Fibroblast of pulmonary artery (primary cell): ENCODE measurements around the gene SCIN.

ENCODE experiments used
- DNase-seq: peaks from one replicate; pipeline ENCODE4 v3.0.0-alpha.2; 2010; ENCODE audit warnings: low read depth
- H3K4me3 ChIP-seq: replicated peaks from 2 replicates; pipeline ENCODE4 v1.5.1; 2011; ENCODE audit warnings: low read depth, mild to moderate bottlenecking, control low read depth, low read length, moderate library complexity
- CTCF ChIP-seq: IDR thresholded peaks from 2 replicates; pipeline ENCODE4 v1.5.1; 2011; ENCODE audit warnings: mild to moderate bottlenecking, control low read depth, low read length, inconsistent platforms; ENCODE audit errors: missing control alignments

Gene SCIN

DNA sequence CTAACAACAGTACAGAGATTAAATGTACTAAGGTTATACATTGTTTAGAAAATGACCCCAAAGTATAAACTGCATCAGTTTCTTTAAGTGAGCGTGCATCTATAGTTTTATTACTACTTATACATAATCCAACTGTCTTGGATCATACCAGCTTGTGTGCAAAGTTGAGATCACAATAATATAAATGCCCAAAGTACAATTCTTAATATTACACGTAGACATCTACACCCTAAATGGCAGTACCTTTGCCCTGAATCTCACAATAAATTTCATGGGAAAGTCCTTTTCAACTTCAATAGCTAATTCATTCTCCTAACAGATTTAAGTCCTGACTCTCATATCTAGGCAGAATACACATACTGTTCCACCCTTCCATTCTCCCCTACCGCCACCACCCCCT is 11.8 kb downstream of the SCIN start:
- DNase-seq = no peak
- no peak overlapping the region for H3K4me3 ChIP-seq
- no peak for TF ChIP-seq CTCF

DNA sequence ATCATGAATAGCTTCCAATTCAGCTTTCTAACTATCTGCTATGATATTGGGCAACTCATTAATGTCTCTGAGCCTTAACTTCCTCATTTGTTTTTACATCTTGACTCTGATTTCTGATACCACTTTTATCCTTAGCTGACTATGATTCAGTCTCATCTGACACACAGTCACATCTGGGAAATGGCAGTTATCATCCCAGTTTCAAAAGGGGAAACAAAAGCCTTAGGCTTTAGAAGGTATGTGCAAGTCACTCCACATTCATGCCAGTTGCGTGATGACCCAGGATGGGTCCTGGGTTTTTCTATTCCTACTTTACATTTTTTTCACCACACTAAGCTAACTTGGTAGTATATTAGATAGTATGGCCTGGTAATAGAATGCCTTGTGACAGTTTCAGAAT is 12.7 kb downstream of the SCIN start:
- no peak overlapping the region for H3K4me3 ChIP-seq
- DNase-seq = no peak
- no peak for TF ChIP-seq CTCF

DNA sequence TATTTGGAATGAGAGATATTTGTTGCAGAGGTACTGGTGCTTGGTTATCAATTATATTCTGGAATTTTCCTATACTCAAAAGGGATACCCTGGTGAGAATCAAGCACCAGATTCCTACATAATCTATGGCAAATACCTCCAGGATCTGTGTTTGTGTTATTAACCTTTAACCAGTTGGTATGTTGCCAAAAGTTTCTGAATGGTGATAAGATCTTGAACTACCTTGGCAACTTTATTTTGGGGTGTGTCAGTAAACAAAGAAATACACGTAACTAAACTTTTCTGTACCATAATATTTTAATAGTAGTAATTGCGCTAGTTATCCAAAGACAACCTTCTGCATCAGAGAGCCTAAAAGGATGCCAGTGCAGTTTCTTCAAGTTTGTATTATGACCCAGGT is 13.4 kb downstream of the SCIN start:
- DNase-seq = no peak
- H3K4me3 ChIP-seq = no peak overlapping the region
- TF ChIP-seq CTCF = no peak

DNA sequence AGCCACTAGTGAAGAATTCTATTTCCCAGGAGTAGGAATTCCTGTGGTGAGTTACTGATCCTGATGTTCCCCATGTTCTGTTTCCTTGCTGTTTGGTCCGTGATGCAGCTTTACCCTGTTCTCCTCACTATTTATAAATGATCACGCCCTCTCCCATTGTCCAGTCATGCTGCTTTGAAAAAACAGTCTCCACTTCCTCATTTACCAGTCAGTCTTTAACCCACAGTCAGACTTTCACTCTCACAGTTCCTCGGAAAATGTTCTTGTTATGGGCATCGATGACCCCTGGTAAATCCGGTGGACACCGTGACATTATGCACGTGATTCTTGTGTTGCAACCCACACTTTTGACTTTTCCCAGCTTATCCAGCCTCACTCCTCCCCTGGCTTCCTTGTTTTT is 14.4 kb downstream of the SCIN start:
- no peak overlapping the region for H3K4me3 ChIP-seq
- no peak for DNase-seq

DNA sequence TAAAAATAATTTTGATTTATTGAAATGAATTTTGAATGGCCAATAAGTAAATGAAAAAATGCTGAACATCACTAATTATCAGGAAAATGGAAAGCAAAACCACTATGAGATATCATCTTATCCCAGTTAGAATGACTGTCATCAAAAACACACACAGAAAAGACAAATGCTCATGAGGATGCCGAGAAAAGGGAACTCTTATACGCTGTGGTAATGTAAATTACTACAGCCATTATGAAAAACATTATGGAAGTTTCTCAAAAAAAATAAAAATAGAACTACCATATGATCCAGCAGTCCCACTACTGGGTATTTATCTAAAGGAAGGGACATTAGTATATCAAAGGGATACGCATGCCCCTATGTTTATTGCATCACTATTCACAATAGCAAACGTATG is 15.8 kb downstream of the SCIN start:
- no peak for TF ChIP-seq CTCF
- no peak overlapping the region for H3K4me3 ChIP-seq
- DNase-seq = no peak

More for the DNA sequence above, 14.4 kb downstream of the SCIN start:
- no peak for TF ChIP-seq CTCF

GRCh38 chr7:12588259-12588904 is 17.9 kb downstream of the SCIN start:
- H3K4me3 ChIP-seq = no peak overlapping the region
- no peak for TF ChIP-seq CTCF
- no peak for DNase-seq

DNA sequence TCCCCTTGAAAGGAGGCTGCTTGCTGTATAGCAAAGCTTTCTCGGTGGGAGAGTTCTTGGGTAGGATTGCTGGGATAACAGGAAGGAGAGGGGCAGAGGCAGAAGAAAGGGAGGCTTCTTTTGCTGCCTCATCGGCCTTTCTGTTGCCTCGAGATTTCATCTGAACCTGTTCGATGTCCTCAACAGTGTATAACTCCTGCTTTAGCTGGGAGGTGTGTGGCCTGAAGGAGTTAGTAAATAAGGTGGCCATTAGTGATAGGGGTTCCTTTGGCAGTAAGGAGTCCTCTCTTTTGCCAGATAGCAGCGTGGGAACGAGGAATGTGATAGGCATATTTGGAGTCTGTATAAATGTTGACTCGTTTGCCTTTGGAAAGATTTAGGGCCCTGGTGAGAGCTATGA is 20.0 kb downstream of the SCIN start:
- TF ChIP-seq CTCF = no peak
- H3K4me3 ChIP-seq = no peak overlapping the region
- DNase-seq = no peak
